ENCODE results near the gene IPO13.
A peak's percentile ranks its signal among the peaks of the same experiment; 100 is the strongest.

Gene IPO13

DNA sequence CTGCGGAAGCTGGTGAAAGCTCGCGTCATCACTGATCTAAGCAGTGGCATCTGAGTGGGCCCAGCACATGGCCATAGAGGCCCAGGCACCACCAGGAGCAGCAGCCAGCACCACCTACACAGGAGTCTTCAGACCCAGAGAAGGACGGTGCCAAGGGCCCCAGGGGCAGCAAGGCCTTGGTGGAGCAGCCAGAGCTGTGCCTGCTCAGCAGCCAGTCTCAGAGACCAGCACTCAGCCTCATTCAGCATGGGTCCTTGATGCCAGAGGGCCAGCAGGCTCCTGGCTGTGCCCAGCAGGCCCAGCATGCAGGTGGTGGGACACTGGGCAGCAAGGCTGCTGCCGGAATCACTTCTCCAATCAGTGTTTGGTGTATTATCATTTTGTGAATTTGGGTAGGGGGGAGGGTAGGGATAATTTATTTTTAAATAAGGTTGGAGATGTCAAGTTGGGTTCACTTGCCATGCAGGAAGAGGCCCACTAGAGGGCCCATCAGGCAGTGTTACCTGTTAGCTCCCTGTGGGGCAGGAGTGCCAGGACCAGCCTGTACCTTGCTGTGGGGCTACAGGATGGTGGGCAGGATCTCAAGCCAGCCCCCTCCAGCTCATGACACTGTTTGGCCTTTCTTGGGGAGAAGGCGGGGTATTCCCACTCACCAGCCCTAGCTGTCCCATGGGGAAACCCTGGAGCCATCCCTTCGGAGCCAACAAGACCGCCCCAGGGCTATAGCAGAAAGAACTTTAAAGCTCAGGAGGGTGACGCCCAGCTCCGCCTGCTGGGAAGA is 16.4 kb upstream of the IPO13 start:
- DNase-seq, result no peak

DNA sequence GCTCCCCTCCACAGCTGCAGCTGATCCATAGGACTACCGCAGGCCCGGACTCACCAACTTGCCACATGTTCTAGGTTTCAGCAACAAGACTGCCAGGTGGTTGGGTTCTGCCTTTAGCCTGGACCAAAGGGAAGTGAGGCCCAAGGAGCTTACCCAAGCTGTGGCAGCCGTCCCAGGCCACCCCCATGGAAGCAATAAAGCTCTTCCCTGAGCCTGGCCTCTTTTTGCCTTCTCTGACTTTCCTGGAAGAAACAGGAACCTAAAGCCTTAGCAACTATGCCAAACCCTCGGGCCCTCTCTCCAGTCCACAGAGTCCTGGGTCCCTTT is 15.8 kb upstream of the IPO13 start:
- DNase-seq, result no peak

DNA sequence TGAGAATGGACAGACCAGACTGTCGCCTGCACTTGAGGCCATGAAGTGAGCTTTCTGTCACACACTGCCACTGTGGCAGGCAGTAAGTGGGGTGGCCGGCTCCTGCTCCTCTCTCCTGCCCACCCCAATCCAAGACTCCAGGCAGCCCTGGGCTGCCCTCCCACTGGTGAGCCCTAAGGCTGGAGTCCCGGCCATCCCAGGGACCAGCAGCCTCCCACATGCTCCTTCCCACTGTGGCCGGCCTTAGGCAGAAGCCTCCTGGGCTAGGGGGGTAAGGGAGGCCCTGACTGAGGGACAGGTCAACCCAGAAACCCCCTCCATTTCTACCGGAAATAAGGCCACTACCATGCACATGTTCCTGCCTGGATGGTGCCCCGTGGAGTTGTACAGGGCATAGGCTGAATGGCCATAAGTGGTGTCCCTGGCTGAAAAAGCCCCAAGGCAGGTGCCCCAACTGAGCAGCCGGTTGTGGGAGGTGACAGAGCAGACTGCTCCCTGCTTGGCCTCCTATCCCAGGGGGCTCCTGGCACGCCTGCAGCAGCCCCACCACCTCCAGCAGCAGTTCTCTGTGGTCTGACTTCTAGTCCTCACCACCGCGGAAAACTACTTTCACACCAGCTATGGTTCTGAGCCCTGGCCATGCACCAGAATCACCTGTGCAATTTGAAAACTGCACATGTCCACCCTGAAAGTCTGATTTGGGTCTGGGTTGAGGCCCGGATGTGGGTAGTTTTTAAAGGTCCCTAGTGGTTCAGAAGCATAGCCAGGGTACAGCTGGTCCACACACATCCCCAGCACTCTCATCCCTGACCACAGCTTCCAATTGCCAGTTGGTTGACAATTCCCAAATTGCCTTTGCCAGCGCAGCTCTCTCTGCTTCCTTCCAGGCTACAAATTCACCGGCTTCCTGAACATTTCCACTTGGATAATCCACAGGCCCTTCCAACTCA is 14.8 kb upstream of the IPO13 start:
- no peak for DNase-seq

DNA sequence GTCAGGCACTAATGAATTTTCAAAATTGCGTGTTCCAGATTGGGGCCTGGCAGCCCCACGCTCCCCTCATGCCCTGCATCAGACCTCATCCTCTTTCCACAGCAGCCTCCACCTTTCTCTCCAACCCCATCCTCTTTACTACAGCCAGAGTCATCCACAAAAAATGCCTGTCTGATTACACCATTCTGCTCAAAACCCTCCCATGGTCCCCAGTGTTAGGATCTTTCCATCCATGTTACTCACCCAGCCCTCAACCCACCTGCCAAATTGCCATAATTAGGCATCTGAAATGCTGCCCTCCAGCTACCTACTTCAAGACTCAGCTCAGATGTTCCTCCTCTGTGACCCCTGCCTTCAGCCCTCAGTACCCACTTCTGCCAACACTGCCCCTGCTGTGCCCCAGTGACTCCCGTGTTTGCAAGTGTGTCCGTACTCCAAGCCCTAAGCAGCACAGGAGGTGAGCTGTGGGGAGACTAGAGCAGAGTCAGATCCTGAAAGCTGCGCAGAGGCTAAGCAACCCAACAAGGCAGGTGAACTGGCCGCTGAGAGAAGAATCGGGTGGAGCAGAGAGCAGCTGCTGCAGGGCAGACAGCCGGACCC is 13.9 kb upstream of the IPO13 start:
- DNase-seq, result no peak

DNA sequence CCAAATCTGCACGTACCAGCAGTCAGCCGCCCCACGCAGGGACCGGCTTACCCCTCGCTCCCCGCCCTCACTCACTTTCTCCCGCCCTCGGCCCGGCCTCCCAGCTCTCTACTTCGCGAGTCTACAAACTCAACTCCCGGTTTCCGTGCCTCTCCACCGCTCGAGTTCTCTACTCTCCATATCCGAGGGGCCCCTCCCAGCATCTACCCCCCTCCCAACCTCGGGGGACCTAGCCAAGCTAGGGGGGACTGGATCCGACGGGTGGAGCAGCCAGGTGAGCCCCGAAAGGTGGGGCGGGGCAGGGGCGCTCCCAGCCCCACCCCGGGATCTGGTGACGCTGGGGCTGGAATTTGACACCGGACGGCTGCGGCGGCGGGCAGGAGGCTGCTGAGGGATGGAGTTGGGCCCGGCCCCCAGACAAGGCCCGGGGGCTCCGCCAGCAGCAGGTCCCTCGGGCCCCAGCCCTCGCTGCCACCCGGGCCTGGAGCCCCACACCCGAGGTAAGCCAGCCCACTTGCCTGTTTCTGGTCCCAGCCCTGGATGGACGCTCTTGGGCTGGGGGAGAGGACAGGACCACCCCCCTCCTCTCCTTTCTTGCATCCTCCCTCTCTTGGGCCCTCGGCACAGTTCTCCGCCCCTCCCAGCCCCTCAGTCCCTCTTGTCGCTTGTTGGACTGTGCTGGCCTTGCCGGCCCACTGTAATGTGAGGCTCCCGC is 13.2 kb upstream of the IPO13 start, which contains the start of gene ARTN:
Gene ARTN, plus strand, starts transcription at position 416 of the 715 bp plus-strand sequence. CDS start 1,856 bp downstream, outside the sequence.
- DNase-seq, result no peak

DNA sequence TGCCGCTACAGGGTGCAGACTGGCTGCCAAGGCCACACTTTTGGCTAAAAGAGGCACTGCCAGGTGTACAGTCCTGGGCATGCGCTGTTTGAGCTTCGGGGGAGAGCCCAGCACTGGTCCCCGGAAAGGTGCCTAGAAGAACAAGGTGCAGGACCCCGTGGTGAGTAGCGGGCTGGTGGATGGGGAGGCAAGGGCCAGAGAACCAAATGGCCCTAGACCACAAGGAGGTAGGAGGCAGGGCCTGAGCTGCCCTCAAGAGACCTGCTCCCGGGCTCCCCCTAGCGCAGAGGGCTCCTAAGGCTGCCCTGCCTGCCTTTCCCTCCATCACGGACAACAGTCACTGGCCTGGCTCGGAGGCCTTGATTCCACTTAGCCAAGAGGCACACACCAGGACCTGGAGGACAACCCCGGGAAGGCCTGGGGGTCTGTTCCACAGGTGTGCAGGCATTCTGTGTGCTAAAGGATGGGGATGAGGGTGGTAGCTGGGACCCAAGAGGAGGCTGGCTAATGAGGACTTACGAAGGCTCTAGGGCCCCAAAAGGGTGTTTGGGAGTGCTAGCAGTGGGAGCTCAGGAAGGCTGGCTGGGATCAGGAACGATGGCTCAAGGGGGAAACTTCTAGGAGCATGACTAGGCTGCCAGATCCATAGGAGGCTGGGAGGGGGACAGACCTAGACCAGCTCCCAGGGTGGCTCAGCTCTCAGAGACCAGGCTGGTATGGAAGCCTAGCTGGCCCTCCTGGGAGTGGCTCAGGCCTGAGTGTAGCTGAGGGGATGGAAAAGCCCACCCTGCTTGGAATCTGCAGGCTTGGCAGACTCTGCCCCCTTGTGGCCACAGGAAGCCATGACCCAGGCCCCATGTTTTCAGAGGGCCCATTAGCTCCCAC is 12.4 kb upstream of the IPO13 start:
- DNase-seq, result peak; percentile 20

DNA sequence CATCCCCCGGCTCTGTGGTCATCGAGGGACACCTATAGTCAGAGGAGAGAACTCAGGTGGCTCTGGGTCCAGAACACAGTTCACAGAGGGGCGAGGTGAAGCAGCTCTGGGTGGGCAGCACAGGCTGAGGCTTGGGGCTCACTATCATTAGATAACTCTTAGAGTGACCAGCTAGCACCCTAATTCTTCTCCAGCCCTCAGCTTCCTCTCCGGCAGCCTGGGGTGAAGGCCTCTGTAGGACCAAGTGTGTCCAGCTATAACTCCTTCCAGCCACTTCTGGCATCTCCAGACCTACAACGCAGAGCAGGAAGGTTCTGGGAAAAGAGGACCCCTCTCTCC is 11.8 kb upstream of the IPO13 start:
- no peak for DNase-seq

DNA sequence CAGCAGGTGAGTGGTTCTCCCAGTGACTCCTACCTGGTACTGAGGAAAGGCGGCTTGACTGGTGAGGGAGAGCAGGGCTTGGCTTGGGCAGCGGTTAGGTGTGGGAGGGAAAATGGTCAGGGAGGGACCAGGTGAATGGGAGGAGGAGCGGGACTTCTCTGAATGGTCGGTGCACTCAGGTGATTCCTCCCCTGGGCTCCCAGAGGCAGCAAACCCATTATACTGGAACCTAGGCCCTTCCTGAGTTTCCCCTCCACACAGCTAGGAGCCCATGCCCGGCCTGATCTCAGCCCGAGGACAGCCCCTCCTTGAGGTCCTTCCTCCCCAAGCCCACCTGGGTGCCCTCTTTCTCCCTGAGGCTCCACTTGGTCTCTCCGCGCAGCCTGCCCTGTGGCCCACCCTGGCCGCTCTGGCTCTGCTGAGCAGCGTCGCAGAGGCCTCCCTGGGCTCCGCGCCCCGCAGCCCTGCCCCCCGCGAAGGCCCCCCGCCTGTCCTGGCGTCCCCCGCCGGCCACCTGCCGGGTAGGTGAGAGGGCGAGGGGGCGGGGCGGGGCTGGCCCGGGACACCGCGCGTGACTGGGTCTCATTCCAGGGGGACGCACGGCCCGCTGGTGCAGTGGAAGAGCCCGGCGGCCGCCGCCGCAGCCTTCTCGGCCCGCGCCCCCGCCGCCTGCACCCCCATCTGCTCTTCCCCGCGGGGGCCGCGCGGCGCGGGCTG is 10.9 kb upstream of the IPO13 start:
- no peak for DNase-seq

DNA sequence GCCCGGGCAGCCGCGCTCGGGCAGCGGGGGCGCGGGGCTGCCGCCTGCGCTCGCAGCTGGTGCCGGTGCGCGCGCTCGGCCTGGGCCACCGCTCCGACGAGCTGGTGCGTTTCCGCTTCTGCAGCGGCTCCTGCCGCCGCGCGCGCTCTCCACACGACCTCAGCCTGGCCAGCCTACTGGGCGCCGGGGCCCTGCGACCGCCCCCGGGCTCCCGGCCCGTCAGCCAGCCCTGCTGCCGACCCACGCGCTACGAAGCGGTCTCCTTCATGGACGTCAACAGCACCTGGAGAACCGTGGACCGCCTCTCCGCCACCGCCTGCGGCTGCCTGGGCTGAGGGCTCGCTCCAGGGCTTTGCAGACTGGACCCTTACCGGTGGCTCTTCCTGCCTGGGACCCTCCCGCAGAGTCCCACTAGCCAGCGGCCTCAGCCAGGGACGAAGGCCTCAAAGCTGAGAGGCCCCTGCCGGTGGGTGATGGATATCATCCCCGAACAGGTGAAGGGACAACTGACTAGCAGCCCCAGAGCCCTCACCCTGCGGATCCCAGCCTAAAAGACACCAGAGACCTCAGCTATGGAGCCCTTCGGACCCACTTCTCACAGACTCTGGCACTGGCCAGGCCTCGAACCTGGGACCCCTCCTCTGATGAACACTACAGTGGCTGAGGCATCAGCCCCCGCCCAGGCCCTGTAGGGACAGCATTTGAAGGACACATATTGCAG is 10.2 kb upstream of the IPO13 start:
- no peak for DNase-seq

DNA sequence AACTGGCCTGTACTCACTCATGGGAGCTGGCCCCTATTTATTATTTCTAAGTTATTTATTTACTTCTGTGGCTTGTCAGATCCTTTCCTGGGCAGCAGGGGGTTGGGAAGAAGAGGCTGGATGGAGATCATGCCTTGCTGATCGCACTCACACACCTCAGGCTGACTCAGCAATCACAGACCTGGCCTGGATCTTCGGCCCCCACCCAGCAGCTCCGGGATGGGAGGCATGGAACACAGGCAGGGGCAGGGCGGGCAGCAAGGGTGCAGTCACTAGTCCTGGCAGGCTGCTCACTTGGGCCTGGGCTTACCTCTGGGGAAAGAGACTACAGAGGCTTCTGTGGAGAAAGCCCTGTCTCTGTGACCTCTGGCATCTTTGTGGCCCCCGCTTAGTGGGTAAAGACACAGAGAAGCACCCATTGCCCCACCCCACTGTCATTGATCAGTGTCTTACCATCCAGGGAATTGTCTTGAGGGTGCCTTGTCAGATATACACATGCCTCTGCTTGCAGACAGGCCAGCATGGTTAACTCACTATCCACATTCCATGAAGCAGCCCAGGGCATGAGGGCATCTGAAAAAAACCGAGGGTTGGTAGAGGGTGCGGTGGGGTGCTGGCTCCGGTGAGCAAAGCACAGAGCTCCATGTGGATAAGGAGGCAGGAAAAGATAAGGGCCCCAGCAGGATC is 9.4 kb upstream of the IPO13 start:
- no peak for DNase-seq

DNA sequence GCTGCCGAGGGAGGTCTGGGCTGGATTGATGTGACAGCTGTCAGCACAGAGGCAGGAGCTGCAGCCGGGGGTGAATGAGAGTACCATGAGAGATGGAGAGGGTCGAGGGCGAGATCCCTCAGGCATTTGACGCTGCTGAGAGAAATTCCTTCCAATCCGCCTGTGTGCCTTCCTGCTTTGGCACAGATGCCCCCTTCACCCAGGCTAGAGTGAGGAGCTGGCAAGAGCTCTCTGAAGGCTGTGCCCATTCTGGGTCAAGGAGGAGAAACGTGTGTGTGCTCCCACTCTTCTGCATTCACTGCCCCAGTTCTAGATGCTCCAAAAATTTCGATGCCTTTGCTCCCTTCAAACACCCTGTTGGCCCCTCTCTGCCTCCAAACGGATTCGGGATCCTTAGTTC is 8.4 kb upstream of the IPO13 start:
- DNase-seq, result no peak

DNA sequence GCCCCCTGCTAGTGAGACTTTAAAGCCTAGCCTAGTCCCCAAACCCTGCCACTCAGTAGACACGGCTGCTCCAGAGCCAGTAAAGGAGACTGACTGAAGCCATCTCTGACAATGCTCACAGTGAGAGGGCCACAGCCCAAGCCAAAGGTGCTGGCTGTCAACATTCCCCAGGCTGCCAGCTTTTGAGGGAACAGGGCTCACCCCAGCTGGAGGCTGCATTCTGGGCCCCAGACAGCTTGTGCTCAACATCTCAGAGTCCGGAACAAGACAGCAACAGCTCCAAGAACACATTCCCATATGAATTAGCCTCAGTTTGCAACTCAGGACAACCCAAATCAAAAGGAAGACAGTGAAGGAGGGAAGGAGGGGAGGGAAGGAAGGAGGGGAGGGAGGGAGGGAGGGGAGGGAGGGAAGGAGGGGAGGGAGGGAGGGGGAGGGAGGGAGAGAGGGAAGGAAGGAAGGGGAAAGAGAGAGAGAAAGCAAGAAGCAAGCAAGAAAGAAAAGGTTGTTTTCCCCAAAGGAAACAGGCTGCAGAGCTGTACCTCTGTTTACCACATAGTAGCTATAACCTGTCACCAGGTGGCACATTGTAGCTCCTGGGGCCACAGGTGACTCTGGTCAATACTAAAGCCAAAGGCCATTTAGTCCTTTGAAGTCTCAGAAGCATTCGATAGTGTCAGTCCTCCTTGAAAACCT is 7.7 kb upstream of the IPO13 start:
- DNase-seq, result no peak

DNA sequence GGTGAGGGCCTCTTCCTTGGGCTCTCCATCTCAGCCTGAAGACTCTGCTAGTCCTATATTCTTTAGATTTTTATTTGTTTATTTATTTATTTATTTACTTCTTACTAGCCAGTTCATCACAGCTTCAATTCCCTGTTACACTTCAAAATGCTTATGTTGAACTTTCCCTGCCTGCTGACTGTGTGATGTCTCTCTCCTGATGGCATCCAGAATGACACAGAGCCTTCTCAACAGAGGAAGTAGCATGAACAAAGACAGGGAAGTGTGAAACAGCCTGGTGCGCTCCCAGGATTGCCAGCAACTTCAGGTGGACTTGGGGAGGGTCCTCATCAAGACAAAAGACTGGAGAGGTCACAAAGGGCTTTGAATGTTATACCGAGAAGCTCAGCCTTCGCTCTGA is 4.3 kb upstream of the IPO13 start:
- no peak for DNase-seq

DNA sequence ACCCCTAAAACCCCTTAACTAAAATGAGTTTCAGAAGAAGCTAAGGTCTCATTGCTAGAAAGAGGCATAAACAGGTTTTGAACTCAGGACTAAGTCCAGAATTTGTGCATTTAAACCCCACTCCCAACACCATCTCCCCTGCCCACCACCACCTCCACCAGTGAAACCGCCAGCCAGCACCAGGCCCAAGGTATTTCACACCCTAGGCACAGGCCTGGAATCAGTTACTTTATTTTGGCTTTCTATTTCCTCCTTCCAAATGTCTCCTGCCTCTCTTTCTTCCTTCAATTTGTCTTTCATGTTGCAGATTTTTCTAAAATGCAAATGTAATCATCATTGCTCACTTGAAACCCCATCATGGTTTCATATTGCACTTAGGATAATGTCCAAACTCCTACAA is 1.9 kb upstream of the IPO13 start:
- DNase-seq, result no peak

DNA sequence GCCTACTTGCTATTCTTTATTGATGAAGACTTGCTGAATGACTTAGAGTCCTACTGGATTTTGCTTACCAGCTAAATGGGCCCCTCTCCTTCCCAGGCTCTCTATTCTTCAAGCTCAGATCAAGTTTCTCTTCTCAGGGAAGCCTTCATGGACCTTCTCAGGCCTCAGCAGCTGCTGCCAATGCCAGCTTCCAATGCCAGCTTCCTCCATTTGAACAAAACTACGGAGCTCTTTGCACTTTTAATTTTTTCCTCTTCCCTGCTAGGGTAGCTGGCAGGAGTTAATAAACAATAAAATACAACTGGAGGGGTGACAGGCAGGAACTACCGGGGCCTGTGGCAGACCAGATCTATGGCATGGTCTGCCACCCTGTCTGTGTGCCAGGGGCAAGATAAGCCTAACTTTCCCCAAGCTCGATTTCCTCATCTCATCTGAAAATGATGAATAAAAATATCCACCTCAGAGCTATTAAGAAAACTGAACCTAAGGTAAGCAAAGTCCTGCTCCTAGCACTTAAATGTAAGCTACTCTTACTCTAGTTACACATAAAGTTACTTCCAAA is 995 bp upstream of the IPO13 start:
- no peak for DNase-seq

DNA sequence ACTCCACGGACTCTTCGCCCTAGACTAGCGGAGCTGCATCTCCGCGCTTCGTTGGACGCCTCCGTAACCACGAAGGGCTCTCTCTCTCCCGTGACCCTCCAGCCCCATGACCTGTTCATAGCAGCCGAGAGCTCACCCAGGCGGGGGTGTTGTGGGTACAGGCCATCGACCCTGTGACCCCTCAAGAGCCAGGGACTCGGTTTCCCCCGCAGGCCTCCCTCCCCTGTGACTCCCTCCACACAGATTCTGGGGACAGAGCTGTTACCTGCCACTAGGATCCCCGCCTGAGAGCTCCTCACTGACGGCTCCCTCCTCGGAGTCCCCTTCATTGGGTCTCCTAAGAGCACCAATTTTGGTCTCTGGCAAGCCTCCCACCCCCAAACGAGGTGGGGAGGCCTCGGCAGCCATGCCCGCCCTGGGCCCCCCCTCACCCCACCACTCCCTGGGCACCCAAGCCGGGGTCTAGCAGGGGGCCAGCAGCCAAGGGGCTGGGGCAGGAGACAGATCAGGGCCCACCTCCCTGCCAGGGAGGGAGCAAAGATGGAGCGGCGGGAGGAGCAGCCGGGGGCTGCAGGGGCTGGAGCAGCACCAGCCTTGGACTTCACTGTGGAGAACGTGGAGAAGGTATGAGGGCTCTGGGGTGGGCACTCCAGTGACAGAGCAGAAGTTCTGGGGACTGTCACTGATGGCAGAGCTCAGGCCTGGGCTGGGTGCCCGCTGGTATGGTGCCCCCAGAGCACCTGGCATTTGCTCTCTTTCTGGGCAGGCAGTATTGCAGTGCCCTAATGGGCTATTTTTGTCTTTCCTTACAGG is 517 bp downstream of the IPO13 start:
- no peak for DNase-seq

DNA sequence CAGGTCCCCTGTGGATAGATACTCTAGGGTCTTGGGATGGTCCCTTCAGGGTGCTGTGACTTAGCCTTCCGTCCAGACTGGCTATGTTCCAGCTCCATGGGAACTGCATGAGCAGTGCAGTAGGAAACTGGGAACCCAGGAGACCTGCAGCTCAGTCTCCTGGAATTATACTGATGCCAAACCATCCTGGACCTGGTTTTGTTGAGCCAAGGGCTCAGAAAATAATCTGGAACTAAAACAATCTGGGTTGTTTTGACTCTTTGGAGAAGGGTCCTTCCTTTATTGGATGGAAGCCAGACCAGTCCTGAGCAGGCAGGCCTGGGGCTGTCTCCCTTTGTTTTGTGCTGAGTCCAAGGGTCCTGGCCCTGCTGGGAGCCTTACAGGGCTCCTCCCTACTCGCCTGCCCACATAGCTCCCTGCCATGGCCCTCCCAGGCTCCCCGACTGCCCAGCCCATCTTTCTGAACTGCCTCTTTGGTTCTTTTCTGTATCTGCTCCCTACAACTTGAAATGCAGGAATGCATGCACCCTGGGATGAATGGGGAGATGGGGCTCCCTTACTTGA is 1.2 kb downstream of the IPO13 start:
- DNase-seq, result no peak

DNA sequence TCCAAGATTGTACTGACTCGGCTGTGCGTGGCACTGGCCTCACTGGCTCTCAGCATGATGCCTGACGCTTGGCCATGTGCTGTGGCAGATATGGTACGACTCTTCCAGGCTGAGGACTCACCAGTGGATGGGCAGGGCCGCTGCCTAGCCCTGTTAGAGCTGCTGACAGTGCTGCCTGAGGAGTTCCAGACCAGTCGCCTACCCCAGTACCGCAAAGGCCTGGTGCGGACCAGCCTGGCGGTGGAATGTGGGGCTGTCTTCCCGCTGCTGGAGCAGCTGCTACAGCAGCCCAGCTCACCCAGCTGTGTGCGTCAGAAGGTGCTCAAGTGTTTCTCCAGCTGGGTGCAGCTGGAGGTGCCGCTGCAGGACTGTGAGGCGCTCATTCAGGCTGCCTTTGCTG is 2.9 kb downstream of the IPO13 start:
- no peak for DNase-seq

Data from NCI-H1694 treated with DMSO at 0.1 percent for 48 hours (cell line).